Measurements from ENCODE around the gene HMGB1. TPM values are rescaled to one million over a fixed set of nuclear protein-coding genes. Genes with fewer than 3 reads are reported as not detected.

The HMGB1 gene
- 673 and 759 TPM in 2 replicates for total RNA-seq (2014; rRNA removed; shearing (Covaris generic))

DNA sequence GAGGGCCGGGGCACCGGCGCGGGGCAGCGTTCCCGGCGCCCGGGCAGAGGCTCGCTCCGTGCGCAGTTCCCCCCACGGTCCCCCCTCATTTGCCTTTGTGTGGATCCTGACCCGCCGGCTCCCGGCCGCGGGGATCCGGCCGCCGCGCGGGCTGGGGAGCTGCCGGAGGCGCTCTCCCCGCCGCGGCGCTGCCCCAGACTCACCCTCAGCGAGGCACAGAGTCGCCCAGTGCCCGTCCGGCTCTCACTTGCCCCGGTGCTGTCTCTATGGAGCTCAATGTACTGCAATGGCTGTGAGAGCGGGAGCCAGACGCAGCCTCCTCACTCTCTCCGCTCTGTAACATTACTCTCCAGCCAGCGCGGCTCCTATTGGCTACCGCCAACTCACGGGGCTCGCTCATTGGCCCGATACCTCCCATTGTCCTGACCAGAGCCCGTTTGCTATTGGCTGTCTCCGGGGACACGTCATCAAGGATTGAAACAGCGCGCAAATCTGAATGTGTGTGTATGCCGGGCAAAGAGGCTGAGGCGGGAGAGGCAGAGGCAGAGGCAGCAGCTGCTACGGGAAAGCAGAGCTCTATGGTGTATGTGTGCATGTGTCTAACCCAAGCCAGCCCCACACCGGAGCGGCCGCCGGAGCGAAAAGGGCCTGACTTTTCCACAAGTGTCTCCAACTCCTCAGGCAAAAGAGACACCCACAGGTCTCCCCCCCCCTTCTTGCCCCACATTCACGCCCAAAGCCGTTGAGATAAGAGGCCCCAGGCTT lies at the start of gene HMGB1:
Gene HMGB1, minus strand, starts transcription at position 344 of the 765 bp plus-strand sequence. CDS start 2,256 bp downstream, outside the sequence.

DNA sequence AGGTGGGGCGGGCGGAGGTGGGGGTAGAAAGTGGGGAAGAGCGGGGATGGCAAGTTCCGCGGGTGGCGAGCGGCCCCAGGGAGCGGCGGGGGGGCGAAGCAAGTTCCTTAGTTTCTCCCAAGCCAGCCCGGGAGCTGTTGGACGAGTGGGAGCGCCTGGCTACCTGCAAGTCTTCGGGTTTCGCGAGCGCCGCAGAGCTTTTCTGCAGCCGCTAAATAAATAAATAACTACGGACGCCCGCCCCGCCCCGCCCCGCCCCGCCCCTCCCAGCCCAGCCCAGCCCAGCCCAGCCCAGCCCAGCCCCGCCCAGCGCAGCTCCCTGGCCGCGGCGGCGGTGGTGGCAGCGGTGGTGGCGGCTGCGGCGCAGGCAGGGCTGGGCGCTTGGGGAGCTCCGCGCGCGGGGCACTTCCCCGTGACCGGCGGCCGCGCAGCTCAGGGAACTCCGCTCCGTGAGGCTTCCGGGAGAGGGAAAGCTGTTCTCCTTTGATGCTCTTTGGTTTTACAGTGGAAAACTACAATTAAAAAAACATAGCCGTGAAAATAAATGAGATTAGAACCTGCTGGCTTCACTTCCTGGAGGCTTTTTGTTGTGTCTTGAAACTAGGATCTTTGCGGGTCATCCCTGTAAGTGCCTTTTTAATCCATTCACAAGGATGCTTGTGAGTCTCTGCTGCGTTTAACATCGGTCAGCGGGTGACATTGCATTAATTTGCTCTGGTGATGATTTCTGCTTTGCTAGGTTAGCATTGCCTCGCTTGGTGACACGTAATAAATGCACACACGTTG lies 43.5 kb downstream of the HMGB1 start, which contains the start of gene UBE2L5:
Gene UBE2L5, plus strand, starts transcription at position 440 of the 786 bp plus-strand sequence. CDS start 5,498 bp downstream, outside the sequence.

Other genes starting within 250 kb of the HMGB1 start
- gene KATNAL1, start 158.4 kb downstream of the HMGB1 start, total RNA-seq (2014; rRNA removed; shearing (Covaris generic)) = 4.6 and 8.2 TPM in 2 replicates
- gene UBE2L5, start 43.4 kb downstream of the HMGB1 start, total RNA-seq (2014; rRNA removed; shearing (Covaris generic)) = 0.05 TPM in 1 of 2 replicates, not detected in the other
- 10.2 and 11.0 TPM in 2 replicates for gene USPL1, start 152.0 kb upstream of the HMGB1 start, total RNA-seq (2014; rRNA removed; shearing (Covaris generic))